A673 (cell line): Measurements from ENCODE around the gene ZNF784.

Experiments
- CTCF ChIP-seq: fragments of 300-800, 200-600 bp; sonication (generic); conservative IDR thresholded peaks from 2 replicates; pipeline ENCODE4 v1.5.1; 2017; ENCODE audit warnings: low read depth, mild to moderate bottlenecking, antibody characterized with exemption, low read length, moderate library complexity, mixed read lengths
- EZH2 ChIP-seq: fragments of 200-600 bp; sonication (generic); IDR thresholded peaks from 2 replicates; pipeline ENCODE4 v1.6.1; 2017; ENCODE audit warnings: borderline replicate concordance, low read depth, mild to moderate bottlenecking, mixed read lengths, antibody characterized with exemption, low read length; ENCODE audit not compliant: poor library complexity, severe bottlenecking

DNA sequence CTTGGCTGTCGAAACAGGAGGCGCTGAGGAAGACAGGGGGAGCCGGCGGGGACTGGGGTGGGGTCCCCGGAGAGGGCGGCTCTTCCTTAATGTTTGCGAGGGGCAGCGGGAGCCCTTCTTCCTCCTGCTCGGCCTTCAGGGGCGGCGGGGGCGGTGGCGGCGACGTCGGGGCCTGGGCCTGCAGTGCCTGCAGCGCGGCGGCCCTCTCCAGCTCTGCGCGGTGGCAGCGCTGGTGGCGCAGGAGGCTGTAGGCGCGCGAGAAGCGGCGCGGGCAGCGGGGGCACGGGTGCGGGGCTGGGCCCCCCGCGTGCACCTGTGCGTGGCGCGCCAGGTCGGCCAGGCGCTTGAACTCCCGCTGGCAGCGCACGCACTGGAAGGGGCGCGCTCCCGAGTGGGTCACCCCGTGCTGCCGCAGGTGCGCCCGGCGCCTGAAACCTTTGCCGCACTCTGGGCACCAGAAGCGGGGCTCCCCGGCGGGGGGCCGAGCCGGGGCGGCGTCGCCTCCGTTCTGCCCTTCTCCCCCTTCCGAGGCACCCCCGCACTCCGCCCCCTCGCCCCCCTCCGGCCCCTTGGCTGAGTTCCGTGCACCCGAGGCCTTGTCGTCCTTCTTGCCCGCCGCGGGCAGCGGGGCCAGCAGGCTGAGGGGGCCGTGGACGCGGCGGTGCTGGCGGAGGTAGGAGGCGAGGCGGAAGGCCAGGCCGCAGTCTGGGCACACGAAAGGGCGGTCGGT is 46.2 kb downstream of the ZNF784 start:
- TF ChIP-seq EZH2: no peak
- TF ChIP-seq CTCF: no peak
